Measurements from ENCODE around the gene LPP.

DNA sequence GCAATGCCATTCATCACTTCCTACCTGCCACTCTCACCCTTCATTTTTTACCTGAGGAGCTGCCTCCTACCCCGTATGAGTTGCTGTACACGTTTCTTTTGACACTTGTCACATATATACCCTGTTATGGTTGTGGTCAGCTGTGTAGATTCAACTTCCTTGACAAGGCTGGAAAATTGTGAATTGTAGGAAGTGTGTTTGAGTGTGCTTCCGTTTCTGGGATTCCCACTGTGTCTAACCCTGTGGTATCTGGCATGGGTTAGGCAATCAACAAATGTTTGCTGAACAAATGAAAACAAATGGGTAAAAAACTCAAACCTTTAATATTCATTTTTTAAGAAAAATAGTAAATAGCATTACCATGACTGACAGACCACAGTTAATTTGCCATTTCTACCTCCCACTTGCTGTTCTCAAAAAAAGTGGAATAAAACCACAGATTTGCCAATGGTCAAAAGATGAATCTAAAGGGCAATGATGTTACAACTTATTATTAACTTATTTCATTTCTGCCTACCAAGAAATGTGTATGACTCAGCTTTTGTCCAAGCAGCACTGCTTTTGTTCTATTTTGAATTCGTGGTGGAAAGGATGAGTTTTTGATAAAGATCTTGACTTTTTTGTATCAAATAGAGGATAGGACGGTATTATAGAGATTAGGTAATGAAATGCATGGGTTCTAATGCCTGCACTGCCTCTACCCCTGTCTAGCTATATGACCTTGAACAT is 404.6 kb downstream of the LPP start:
- TF ChIP-seq, protein P1, sequence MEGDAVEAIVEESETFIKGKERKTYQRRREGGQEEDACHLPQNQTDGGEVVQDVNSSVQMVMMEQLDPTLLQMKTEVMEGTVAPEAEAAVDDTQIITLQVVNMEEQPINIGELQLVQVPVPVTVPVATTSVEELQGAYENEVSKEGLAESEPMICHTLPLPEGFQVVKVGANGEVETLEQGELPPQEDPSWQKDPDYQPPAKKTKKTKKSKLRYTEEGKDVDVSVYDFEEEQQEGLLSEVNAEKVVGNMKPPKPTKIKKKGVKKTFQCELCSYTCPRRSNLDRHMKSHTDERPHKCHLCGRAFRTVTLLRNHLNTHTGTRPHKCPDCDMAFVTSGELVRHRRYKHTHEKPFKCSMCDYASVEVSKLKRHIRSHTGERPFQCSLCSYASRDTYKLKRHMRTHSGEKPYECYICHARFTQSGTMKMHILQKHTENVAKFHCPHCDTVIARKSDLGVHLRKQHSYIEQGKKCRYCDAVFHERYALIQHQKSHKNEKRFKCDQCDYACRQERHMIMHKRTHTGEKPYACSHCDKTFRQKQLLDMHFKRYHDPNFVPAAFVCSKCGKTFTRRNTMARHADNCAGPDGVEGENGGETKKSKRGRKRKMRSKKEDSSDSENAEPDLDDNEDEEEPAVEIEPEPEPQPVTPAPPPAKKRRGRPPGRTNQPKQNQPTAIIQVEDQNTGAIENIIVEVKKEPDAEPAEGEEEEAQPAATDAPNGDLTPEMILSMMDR (IDR thresholded peaks at IDR 0.05), result no peak
- TF ChIP-seq POLR2A (IDR thresholded peaks at IDR 0.05), result no peak
- TF ChIP-seq POLR2AphosphoS5 (IDR thresholded peaks at IDR 0.05), result no peak
